Body of pancreas (tissue), 4 donors: ENCODE measurements around the gene PARP16.

Experiments used
- POLR2A ChIP-seq, 3 donors: fragments of 450-650 bp; IDR thresholded peaks; one replicate each; pipeline ENCODE4 v1.6.1; 2016; ENCODE audit warnings: antibody characterized with exemption in 3 of 3, mild to moderate bottlenecking in 2 of 3
- TF ChIP-seq, protein P1 (sequence below), 7 experiments: fragments of 450-650 bp in 4 of 7; fragments of 200-600 bp in 3 of 7; sonication (generic) in 3 of 7; IDR thresholded peaks; one replicate each; pipeline ENCODE4 v1.5.1; 2016 to 2019; ENCODE audit warnings: antibody characterized with exemption in 7 of 7

DNA sequence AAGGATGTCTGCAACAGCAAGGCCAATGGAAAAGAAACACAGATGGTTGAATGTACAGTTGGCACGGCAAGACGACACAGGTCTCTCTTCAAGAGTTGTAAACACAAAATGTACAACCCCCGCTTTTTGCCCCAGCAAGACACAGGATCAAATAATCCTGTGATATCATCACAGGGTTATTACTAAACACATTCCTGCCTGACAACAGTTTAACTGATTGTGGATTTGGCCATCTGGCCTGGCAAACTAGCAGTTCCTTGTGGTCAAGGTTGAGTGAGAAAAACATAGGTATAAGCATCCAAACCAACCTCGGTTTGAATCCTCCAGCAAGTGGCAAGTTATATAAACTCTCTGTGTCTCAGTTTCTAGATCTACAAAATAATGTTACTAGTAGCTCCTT, 23.4 kb downstream of the PARP16 start:
- TF ChIP-seq, protein P1, sequence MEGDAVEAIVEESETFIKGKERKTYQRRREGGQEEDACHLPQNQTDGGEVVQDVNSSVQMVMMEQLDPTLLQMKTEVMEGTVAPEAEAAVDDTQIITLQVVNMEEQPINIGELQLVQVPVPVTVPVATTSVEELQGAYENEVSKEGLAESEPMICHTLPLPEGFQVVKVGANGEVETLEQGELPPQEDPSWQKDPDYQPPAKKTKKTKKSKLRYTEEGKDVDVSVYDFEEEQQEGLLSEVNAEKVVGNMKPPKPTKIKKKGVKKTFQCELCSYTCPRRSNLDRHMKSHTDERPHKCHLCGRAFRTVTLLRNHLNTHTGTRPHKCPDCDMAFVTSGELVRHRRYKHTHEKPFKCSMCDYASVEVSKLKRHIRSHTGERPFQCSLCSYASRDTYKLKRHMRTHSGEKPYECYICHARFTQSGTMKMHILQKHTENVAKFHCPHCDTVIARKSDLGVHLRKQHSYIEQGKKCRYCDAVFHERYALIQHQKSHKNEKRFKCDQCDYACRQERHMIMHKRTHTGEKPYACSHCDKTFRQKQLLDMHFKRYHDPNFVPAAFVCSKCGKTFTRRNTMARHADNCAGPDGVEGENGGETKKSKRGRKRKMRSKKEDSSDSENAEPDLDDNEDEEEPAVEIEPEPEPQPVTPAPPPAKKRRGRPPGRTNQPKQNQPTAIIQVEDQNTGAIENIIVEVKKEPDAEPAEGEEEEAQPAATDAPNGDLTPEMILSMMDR (IDR thresholded peaks at IDR 0.05) = no peak
- no peak for TF ChIP-seq POLR2A (IDR thresholded peaks at IDR 0.05)
